ENCODE results near the gene ZC3H12C.

ZC3H12C gene

DNA sequence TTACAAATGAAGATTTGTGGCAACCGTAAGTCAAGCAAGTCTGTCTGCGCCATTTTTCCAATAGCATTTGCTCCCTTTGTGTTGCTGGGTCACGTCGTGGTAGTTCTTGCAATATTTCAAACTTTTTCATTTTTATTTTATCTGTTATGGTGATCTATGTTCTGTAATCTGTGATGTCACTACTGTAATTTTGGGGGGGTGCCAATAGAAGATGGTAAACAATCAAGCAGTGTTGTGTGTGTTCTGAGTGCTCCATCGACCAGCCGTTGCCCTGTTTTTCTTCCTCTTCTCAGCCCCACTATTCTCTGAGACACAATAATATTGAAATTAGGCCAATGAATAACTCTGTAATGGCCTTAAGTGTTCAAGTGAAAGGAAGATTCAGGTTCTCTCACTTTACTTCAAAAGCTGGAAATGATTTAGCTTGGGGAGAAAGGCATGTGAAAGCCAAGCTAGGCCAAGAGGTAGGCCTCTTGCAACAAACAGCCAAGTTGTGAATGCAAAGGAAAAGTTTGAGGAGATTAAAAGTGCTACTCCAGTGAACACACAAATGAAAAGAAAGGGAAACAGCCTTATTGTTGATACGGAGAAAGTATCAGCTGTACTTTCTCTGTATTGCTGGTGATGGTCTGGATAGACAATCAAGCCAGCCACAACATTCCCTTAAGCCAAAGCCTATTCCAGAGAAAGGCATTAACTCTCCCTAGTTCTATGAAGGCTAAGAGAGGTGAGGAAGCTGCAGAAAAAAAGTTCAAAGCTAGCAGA lies 7.5 kb downstream of the ZC3H12C start:
- no peak for DNase-seq

DNA sequence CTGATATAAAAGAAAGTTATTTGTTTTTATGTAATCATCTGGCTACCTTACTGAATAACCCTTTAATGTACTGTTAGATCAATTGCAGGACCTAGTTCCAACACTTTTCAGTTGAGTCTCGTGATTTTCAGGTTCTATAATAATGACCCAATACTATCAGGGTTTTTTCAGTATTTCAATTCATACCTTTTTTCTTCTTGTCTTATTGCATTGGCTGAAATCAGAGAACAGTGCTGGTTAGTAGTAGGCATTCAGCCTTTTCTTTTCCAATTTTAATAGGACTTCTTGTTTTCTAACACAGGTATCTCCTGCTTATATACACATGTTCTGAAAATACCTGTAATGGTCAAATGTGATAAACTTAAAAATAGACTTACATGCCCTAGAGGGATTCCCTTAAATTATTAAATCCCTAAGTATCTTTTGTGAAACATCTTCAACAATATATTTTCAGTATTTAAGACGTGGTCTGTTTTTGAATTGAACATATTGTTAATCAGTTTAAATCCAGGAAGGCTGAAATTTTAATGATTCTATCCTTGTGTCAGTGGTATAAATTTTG lies 13.6 kb downstream of the ZC3H12C start:
- no peak for DNase-seq

- DNase-seq = no peak
Observed at GRCh38 chr11:110110854-110111253, 17.7 kb downstream of the ZC3H12C start.

- no peak for DNase-seq
Observed at GRCh38 chr11:110112457-110112856, 19.3 kb downstream of the ZC3H12C start.

DNA sequence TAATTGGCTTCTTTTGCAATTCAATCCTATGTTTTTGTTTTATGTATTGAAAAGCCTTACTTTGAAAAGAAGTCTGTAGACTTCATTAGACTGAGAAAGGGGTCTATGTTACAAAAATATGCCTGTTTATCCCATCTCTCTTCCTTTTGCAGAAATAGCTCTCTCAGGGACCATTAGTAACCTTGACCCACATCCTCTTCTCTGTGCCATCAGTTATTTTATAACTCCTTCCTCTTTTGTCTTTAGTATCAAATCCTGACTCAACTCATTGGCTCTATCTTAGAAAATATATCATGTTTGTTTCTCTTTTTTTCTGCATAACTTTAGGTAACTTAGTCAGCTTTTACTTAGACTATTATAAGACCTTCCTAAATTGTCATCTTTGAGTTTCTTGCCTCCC lies 20.3 kb downstream of the ZC3H12C start:
- no peak for DNase-seq

- DNase-seq = no peak
Observed at GRCh38 chr11:110113973-110114372, 20.8 kb downstream of the ZC3H12C start.

DNA sequence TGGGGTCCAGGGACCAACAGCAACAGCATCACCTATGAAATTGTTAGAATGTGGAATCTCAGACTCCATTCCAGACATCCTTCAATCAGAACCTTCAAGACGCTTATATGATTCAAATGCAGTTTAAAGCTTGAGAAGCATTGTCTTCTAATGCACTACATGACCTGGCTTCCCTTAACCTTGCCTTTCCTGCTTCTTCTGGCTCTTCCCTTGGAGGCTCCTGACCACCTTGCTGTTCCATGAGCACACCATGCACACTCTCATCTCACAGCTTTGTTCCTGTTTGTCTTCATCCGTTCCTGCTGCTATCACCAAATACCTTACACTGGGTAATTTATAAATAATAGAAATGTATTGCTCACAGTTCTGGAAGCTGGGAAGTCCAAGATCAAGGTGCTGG lies 26.1 kb downstream of the ZC3H12C start:
- no peak for DNase-seq

DNA sequence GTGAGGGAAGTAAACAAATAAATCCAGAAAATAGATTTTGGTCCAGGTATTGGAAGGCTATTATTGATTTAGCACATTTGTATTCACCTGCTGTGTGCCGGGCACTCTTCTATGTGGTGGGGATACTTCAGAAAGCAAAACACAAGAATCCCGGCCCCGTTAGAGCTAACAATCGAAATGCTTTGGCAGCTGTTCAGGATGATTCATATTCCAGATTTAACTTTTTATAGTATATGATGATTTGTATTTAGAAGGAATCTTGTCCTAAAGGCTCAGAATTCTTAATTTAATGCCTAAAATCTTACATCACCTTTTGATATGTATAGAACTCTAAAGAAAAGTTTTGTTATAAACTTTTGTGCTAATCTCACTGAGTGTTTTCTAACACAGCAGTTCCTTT lies 28.0 kb downstream of the ZC3H12C start:
- DNase-seq = no peak

DNA sequence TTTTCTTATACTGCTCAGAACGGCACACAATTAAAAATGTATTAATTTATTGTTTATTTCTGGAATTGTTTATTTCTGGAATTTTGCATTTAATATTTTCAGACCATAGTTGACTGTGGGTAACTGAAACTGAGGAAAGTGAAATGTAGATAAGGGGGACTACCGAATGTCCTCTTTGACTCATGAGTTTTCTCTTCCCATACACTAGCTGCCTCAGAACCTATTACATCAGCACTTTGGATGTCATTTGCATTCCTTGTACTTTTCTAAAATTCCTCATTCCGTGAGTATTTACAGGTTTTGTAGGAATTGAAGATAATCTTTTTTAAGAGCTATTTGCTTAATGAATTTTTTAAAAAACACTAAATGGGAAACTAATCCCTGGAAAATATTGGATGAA lies 29.8 kb downstream of the ZC3H12C start:
- DNase-seq = no peak

GRCh38 chr11:110124605-110125004 lies 31.4 kb downstream of the ZC3H12C start:
- no peak for DNase-seq

- DNase-seq = no peak
Observed at GRCh38 chr11:110125632-110126031, 32.4 kb downstream of the ZC3H12C start.

- no peak for DNase-seq
Observed at GRCh38 chr11:110126936-110127335, 33.7 kb downstream of the ZC3H12C start.

- DNase-seq = no peak
Observed at GRCh38 chr11:110128161-110128560, 35.0 kb downstream of the ZC3H12C start.

DNA sequence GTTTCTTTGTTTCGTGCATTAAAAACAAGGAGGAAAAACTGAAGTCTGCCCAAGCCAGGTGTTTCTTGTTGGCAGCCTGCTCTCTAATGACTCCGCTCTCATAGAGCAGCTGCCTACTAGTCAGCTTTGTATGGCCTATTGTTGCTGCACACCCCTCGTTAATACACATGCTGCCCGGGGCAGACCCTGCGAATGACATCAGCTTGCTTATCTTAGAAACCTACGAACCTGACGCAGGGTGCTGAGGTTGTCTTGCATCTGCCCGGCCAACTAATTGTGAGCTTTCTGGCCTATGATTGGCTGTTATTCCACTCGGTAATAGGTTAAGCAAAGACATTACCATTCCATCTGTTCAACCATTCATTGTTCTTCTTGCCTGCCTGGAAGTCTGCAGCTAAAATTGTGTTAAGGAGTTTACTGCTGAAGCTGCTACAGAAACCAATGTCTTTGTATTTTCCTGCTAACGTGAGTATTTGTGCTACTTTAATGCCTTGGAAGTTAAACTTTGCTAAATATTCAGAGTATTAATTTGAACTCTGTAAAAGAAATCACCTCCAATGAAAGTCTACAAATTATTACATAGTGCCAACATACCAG lies 37.5 kb downstream of the ZC3H12C start:
- DNase-seq = no peak

- no peak for DNase-seq
Observed at GRCh38 chr11:110131386-110132123, 38.4 kb downstream of the ZC3H12C start.

DNA sequence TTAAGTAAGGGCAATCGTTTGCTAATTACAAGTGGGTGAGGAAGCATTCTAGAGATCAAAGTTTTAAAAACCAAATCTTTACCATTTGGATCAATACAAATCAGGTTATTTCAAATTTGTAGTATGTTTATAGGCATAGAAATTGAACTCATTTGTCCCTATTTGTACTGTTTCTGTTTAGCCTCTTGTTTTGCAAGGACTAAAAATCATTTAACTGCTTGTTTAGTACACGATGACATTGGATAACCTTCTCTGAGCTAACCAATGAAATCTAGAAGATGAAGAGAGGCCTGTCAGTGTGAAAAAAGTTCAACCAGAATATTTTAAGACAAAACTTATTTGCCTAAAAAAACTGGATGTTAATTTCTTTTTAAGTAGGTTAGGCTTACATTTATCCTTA lies 40.0 kb downstream of the ZC3H12C start:
- no peak for DNase-seq

DNA sequence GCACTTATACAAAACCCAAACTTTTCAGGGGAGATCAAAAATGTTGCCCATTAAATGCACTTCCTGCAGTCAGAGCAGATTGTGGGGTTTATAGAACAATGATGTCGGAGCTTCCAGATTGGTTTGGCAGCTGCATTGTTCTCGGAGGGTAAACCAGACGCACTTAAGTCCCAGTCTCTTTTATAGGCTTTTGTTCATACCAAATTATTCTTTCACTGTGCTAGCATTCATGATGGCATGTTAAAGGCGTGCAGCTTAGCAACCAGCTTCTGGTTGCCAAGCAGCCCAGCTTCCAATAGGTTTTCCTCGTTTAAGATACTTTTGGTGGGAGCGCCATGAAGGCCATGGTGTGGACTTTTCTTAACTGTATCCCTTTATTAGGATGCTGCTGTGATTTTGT lies 40.9 kb downstream of the ZC3H12C start:
- no peak for DNase-seq

DNA sequence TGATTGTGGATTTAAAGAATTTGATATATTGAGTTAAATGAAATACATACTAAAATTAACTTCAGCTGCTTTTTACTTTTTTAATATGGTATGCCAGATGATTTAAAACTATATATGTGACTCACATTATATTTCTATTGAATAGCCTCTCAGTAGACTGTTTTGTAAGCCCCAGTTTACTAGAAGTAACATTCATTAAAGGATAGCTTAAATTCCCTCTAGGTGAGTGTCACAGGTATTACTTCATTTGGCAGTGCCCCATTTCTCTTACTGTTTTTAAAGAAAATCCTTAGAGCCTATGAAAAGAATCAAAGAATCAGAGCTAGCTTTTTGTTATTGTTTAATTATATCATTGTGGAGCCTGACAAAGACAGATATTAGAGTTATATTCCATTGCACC lies 48.6 kb downstream of the ZC3H12C start:
- DNase-seq = no peak

- no peak for DNase-seq
Observed at GRCh38 chr11:110147962-110148709, 54.9 kb downstream of the ZC3H12C start.

GRCh38 chr11:110148775-110149744 lies 55.9 kb downstream of the ZC3H12C start:
- peak in 1 of 5 donors; percentile 5 for DNase-seq

DNA sequence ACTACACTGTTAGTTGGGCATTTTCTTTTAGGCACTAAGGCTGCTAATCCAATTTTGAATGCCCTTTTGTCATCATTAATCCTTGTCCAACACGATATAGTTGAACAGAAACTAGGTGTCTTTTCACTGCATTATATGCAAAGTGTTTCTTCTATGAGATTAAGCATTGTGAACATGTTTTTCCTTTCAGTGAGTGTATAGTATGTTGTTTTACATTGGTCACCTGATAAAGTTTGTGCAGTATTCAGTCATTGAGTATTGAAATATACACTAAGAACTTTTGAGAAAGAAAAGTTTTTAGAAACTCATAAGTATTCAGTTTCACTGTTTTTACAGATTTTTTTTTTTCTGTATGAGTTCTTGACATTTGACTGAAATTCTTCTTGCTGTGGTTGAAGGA lies 59.0 kb downstream of the ZC3H12C start:
- DNase-seq = no peak

DNA sequence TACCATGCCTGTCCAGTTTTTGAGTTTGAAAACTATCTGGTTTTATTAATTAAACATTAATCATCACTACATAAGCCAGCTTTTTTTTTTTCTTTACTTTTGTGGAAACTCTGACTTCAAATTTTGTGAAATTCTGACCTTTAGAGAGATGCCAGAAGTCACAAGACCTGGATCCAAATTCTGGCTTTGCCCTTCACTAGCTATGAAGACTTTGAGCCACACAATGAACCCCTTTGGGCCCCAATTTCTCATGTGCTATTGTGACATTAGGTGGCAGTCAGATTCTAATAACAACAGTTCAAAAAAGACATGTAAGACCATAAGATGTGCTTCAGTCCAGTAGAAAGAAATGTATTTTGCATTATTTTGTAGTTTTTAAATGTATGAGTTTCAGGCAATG lies 60.3 kb downstream of the ZC3H12C start:
- DNase-seq = no peak

Data from T-helper 1 cell (primary cell).